Measurements from ENCODE around the gene RNF123.

RNF123 gene

GRCh38 chr3:49657208-49657915 is 32.0 kb upstream of the RNF123 start:
- TF ChIP-seq TAF1 (IDR thresholded peaks at IDR 0.05; ENCODE audit: borderline replicate concordance, insufficient read depth, low read length) (no peak), FOXP2 (optimal IDR thresholded peaks at IDR 0.05; ENCODE audit: borderline replicate concordance, extremely low read depth, extremely low read length, insufficient read depth) (no peak)

GRCh38 chr3:49658711-49659110 is 30.6 kb upstream of the RNF123 start:
- TF ChIP-seq FOXP2 (optimal IDR thresholded peaks at IDR 0.05; ENCODE audit: borderline replicate concordance, extremely low read depth, extremely low read length, insufficient read depth) (no peak), POLR2AphosphoS5 (IDR thresholded peaks at IDR 0.05; ENCODE audit: low read depth, low read length) (no peak)

GRCh38 chr3:49659756-49660155 is 29.6 kb upstream of the RNF123 start:
- TF ChIP-seq TAF1 (IDR thresholded peaks at IDR 0.05; ENCODE audit: borderline replicate concordance, insufficient read depth, low read length) (no peak), FOXP2 (optimal IDR thresholded peaks at IDR 0.05; ENCODE audit: borderline replicate concordance, extremely low read depth, extremely low read length, insufficient read depth) (no peak), POLR2AphosphoS5 (IDR thresholded peaks at IDR 0.05; ENCODE audit: low read depth, low read length) (no peak), SIN3A (IDR thresholded peaks at IDR 0.05; ENCODE audit: borderline replicate concordance, insufficient read depth, low read length) (no peak), REST (IDR thresholded peaks at IDR 0.05; ENCODE audit: insufficient read depth in 1 of 2, low read depth in 2 of 2, low read length in 2 of 2) (no peak)

GRCh38 chr3:49661281-49661680 is 28.1 kb upstream of the RNF123 start:
- TF ChIP-seq REST (IDR thresholded peaks at IDR 0.05; ENCODE audit: insufficient read depth in 1 of 2, low read depth in 2 of 2, low read length in 2 of 2) (no peak), FOXP2 (optimal IDR thresholded peaks at IDR 0.05; ENCODE audit: borderline replicate concordance, extremely low read depth, extremely low read length, insufficient read depth) (no peak), POLR2AphosphoS5 (IDR thresholded peaks at IDR 0.05; ENCODE audit: low read depth, low read length) (no peak), TAF1 (IDR thresholded peaks at IDR 0.05; ENCODE audit: borderline replicate concordance, insufficient read depth, low read length) (no peak), SIN3A (IDR thresholded peaks at IDR 0.05; ENCODE audit: borderline replicate concordance, insufficient read depth, low read length) (no peak)

DNA sequence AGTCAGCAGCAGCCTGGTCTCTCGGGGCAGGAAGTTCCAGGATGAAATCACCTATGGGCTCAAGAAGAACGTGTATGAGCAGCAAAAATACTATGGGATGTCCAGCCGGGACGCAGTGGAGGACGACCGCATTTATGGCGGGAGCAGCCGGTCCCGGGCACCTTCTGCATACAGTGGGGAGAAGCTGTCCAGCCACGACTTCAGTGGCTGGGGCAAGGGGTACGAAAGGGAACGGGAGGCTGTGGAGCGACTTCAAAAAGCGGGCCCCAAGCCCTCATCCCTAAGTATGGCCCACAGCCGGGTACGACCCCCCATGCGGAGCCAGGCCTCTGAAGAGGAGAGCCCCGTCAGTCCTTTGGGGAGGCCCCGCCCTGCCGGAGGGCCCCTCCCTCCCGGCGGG is 27.3 kb upstream of the RNF123 start:
- no peak for TF ChIP-seq FOXP2 (optimal IDR thresholded peaks at IDR 0.05; ENCODE audit: borderline replicate concordance, extremely low read depth, extremely low read length, insufficient read depth)

GRCh38 chr3:49662720-49663413 is 26.5 kb upstream of the RNF123 start:
- TF ChIP-seq POLR2AphosphoS5 (IDR thresholded peaks at IDR 0.05; ENCODE audit: low read depth, low read length) (no peak), FOXP2 (optimal IDR thresholded peaks at IDR 0.05; ENCODE audit: borderline replicate concordance, extremely low read depth, extremely low read length, insufficient read depth) (no peak), SIN3A (IDR thresholded peaks at IDR 0.05; ENCODE audit: borderline replicate concordance, insufficient read depth, low read length) (no peak), REST (IDR thresholded peaks at IDR 0.05; ENCODE audit: insufficient read depth in 1 of 2, low read depth in 2 of 2, low read length in 2 of 2) (no peak), TAF1 (IDR thresholded peaks at IDR 0.05; ENCODE audit: borderline replicate concordance, insufficient read depth, low read length) (no peak)

Data from PFSK-1 (cell line).